Suprapubic skin (tissue), 4 donors: ENCODE measurements around the gene ZNF324.
A peak's percentile ranks its signal among the peaks of the same experiment; 100 is the strongest.

Experiments used
- POLR2A ChIP-seq, 2 donors: fragments of 450-650 bp; IDR thresholded peaks; one replicate each; pipeline ENCODE4 v1.6.1; 2017; ENCODE audit warnings: antibody characterized with exemption in 2 of 2, mild to moderate bottlenecking in 2 of 2, moderate library complexity in 2 of 2
- POLR2AphosphoS5 ChIP-seq, 3 donors: sonication (generic); formaldehyde crosslinking; IDR thresholded peaks; one replicate each; pipeline ENCODE4 v1.6.1; 2017; ENCODE audit warnings: antibody characterized with exemption in 3 of 3
- TF ChIP-seq, protein P1 (sequence below), 2 donors: fragments of 200-600 bp in 1 of 2; fragments of 450-650 bp in 1 of 2; sonication (generic) in 1 of 2; IDR thresholded peaks; one replicate each; pipeline ENCODE4 v1.5.1; 2016 to 2019; ENCODE audit warnings: antibody characterized with exemption in 2 of 2, mild to moderate bottlenecking in 1 of 2, moderate library complexity in 1 of 2

- TF ChIP-seq, protein P1, sequence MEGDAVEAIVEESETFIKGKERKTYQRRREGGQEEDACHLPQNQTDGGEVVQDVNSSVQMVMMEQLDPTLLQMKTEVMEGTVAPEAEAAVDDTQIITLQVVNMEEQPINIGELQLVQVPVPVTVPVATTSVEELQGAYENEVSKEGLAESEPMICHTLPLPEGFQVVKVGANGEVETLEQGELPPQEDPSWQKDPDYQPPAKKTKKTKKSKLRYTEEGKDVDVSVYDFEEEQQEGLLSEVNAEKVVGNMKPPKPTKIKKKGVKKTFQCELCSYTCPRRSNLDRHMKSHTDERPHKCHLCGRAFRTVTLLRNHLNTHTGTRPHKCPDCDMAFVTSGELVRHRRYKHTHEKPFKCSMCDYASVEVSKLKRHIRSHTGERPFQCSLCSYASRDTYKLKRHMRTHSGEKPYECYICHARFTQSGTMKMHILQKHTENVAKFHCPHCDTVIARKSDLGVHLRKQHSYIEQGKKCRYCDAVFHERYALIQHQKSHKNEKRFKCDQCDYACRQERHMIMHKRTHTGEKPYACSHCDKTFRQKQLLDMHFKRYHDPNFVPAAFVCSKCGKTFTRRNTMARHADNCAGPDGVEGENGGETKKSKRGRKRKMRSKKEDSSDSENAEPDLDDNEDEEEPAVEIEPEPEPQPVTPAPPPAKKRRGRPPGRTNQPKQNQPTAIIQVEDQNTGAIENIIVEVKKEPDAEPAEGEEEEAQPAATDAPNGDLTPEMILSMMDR (IDR thresholded peaks at IDR 0.05): peak in 1 of 2 donors; percentile 12
- no peak for TF ChIP-seq POLR2A (IDR thresholded peaks at IDR 0.05)
- peak in 2 of 3 donors; percentile 81 to 90 for TF ChIP-seq POLR2AphosphoS5 (IDR thresholded peaks at IDR 0.05)
Observed at GRCh38 chr19:58499021-58499927, 32.4 kb downstream of the ZNF324 start.
